Stimulated activated CD4-positive, alpha-beta T cell treated with anti-CD3 and anti-CD28 coated beads, Interleukin-15, amount 100 ng/mL, for 24 hours (primary cell): ENCODE measurements around the gene KCNJ15.
A peak's percentile ranks its signal among the peaks of the same experiment; 100 is the strongest.

Experiments
- DNase-seq: peaks from one replicate; pipeline ENCODE4 v3.0.0-alpha.2; 2020

KCNJ15 gene

GRCh38 chr21:38268864-38269575, 12.2 kb downstream of the KCNJ15 start:
- no peak for DNase-seq

GRCh38 chr21:38269576-38269936, 12.8 kb downstream of the KCNJ15 start:
- no peak for DNase-seq

- no peak for DNase-seq
Measured at GRCh38 chr21:38272215-38272614, 15.4 kb downstream of the KCNJ15 start.

- DNase-seq = no peak
Measured at GRCh38 chr21:38273745-38274542, 17.2 kb downstream of the KCNJ15 start.

GRCh38 chr21:38277501-38278131, 20.8 kb downstream of the KCNJ15 start:
- DNase-seq = peak; percentile 27

GRCh38 chr21:38280454-38280853, 23.7 kb downstream of the KCNJ15 start:
- no peak for DNase-seq

GRCh38 chr21:38280867-38281266, 24.1 kb downstream of the KCNJ15 start:
- DNase-seq = no peak

GRCh38 chr21:38282921-38283320, 26.1 kb downstream of the KCNJ15 start:
- DNase-seq = no peak

GRCh38 chr21:38284216-38284615, 27.4 kb downstream of the KCNJ15 start:
- DNase-seq = no peak

- no peak for DNase-seq
Measured at GRCh38 chr21:38286739-38287471, 30.1 kb downstream of the KCNJ15 start.

- no peak for DNase-seq
Measured at GRCh38 chr21:38287476-38287875, 30.7 kb downstream of the KCNJ15 start.

GRCh38 chr21:38289705-38290485, 33.1 kb downstream of the KCNJ15 start:
- DNase-seq = no peak

- no peak for DNase-seq
Measured at GRCh38 chr21:38290809-38291208, 34.0 kb downstream of the KCNJ15 start.

- no peak for DNase-seq
Measured at GRCh38 chr21:38291874-38292273, 35.1 kb downstream of the KCNJ15 start.

- no peak for DNase-seq
Measured at GRCh38 chr21:38293113-38293512, 36.3 kb downstream of the KCNJ15 start.

GRCh38 chr21:38293765-38294164, 37.0 kb downstream of the KCNJ15 start:
- DNase-seq = no peak

GRCh38 chr21:38294609-38295008, 37.8 kb downstream of the KCNJ15 start:
- no peak for DNase-seq

GRCh38 chr21:38295997-38296764, 39.4 kb downstream of the KCNJ15 start:
- no peak for DNase-seq

- DNase-seq = no peak
Measured at GRCh38 chr21:38297194-38297631, 40.4 kb downstream of the KCNJ15 start.

- no peak for DNase-seq
Measured at GRCh38 chr21:38297871-38298270, 41.1 kb downstream of the KCNJ15 start.

GRCh38 chr21:38298832-38299231, 42.0 kb downstream of the KCNJ15 start:
- no peak for DNase-seq

GRCh38 chr21:38299671-38300070, 42.9 kb downstream of the KCNJ15 start:
- no peak for DNase-seq
